Measurements from ENCODE around the gene MINAR1. TPM values are rescaled to one million over a fixed set of nuclear protein-coding genes. Genes with fewer than 3 reads are reported as not detected.

MINAR1 gene
- polyA plus RNA-seq, 1 donor (not counting 4 experiments of a cell fraction or from before 2014, with no cell fraction given), result 0.13 TPM

DNA sequence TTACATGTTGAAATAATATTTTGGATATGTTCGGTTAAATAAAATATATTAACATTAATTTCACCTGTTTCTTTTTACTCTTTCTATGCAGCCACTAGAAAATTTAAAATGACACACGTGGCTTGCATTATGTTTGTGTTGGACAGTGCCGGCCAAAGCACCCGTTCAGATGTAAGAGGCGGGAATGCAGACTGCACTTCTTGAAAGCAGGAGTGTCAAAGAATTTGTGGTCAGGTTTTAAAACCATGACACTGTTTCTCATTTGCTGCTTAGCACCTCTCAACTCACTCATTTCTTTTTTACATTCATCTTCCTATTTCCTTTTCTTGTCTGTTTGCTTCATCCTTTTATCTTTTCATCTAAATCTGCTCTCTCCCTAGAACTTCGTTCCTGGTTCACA is 35.3 kb upstream of the MINAR1 start:
- dilution Hi-C loops (cut with MboI; ENCODE audit: extremely low pct_ligation_motif_present, low sequenced_read_pairs), result no loop called here
- TF ChIP-seq EZH2 (IDR thresholded peaks at IDR 0.05; ENCODE audit: low read length), result no peak
- TF ChIP-seq, protein P1, sequence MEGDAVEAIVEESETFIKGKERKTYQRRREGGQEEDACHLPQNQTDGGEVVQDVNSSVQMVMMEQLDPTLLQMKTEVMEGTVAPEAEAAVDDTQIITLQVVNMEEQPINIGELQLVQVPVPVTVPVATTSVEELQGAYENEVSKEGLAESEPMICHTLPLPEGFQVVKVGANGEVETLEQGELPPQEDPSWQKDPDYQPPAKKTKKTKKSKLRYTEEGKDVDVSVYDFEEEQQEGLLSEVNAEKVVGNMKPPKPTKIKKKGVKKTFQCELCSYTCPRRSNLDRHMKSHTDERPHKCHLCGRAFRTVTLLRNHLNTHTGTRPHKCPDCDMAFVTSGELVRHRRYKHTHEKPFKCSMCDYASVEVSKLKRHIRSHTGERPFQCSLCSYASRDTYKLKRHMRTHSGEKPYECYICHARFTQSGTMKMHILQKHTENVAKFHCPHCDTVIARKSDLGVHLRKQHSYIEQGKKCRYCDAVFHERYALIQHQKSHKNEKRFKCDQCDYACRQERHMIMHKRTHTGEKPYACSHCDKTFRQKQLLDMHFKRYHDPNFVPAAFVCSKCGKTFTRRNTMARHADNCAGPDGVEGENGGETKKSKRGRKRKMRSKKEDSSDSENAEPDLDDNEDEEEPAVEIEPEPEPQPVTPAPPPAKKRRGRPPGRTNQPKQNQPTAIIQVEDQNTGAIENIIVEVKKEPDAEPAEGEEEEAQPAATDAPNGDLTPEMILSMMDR (optimal IDR thresholded peaks at IDR 0.05 in 1 of 3, IDR thresholded peaks at IDR 0.05 in 1 of 3, conservative IDR thresholded peaks at IDR 0.05 in 1 of 3; ENCODE audit: extremely low read depth in 1 of 3, insufficient read depth in 2 of 3, low read length in 3 of 3), result no peak
- H3K9me1 ChIP-seq (ENCODE audit: control insufficient read depth, extremely low read depth, insufficient read depth, low read length), result no peaks in the 10 kb centered on the region
- no peaks in the 10 kb centered on the region for H3K27me3 ChIP-seq (ENCODE audit: control insufficient read depth, extremely low read depth, insufficient read depth, low read length)
- no peak overlapping the region for H3K9ac ChIP-seq (ENCODE audit: control insufficient read depth, extremely low read depth, insufficient read depth, low read length)
- no peak for FAIRE-seq
- no peaks in the 10 kb centered on the region for H3K4me1 ChIP-seq (ENCODE audit: control insufficient read depth, extremely low read depth, insufficient read depth, low read length)
- no peaks in the 10 kb centered on the region for H3K36me3 ChIP-seq (ENCODE audit: control insufficient read depth in 2 of 2, extremely low read depth in 1 of 2, insufficient read depth in 2 of 2, low read length in 2 of 2)
- no peak for DNase-seq (ENCODE audit: low read depth, low spot score)
- no peak overlapping the region for H3K4me3 ChIP-seq (ENCODE audit: control insufficient read depth in 2 of 3, extremely low read depth in 1 of 3, insufficient read depth in 2 of 3, low read depth in 1 of 3, low read length in 3 of 3)
- H3K27ac ChIP-seq (ENCODE audit: control insufficient read depth, insufficient read depth, low read length), result no peak overlapping the region
- no peak overlapping the region for H3K4me2 ChIP-seq (ENCODE audit: control insufficient read depth, extremely low read depth, insufficient read depth, low read depth, low read length)
- H2AFZ ChIP-seq (ENCODE audit: control insufficient read depth, low read length), result no peak overlapping the region
- no peaks in the 10 kb centered on the region for H3K9me3 ChIP-seq (ENCODE audit: control insufficient read depth, low read depth, low read length)
- no peaks in the 10 kb centered on the region for H4K20me1 ChIP-seq (ENCODE audit: control insufficient read depth, extremely low read depth, insufficient read depth, low read length)
- H3K79me2 ChIP-seq (ENCODE audit: control insufficient read depth, insufficient read depth, low read length), result no peaks in the 10 kb centered on the region

DNA sequence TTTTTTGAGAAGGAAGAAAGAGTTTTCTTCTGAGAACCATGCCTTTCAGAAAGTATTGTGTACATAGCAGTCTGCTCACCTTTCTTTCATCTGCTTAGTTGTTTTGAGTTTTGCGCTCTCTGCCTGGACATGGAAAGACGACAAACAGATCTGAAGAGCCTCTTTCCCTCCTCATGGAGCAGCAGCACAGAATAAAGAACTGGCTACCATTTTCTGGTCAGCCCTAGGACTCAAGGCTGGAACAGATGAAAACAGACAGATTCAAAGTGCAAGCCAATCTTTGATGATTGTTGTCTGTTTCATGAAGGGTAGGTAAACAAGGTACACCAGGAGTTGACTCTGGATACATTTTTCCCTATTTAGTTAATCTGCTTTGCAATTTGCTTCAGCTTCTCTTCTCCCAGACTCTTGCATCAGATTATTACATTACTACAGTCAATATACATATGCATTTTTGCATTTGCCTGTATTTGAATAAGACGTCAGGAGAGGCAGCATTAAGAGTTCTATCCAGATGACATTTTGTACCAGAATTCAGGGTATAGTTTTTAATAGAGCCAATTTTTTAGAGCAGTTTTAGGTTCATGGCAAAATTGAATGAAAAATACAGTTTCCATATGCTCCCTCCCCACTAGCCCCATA is 34.7 kb upstream of the MINAR1 start:
- no peaks in the 10 kb centered on the region for H4K20me1 ChIP-seq (ENCODE audit: control insufficient read depth, extremely low read depth, insufficient read depth, low read length)
- no peaks in the 10 kb centered on the region for H3K9me1 ChIP-seq (ENCODE audit: control insufficient read depth, extremely low read depth, insufficient read depth, low read length)
- no peaks in the 10 kb centered on the region for H3K79me2 ChIP-seq (ENCODE audit: control insufficient read depth, insufficient read depth, low read length)
- H2AFZ ChIP-seq (ENCODE audit: control insufficient read depth, low read length), result no peak overlapping the region
- no peak overlapping the region for H3K4me2 ChIP-seq (ENCODE audit: control insufficient read depth, extremely low read depth, insufficient read depth, low read depth, low read length)
- H3K4me1 ChIP-seq (ENCODE audit: control insufficient read depth, extremely low read depth, insufficient read depth, low read length), result no peaks in the 10 kb centered on the region
- no peak for TF ChIP-seq EZH2 (IDR thresholded peaks at IDR 0.05; ENCODE audit: low read length)
- TF ChIP-seq, protein P1 (optimal IDR thresholded peaks at IDR 0.05 in 1 of 3, IDR thresholded peaks at IDR 0.05 in 1 of 3, conservative IDR thresholded peaks at IDR 0.05 in 1 of 3; ENCODE audit: extremely low read depth in 1 of 3, insufficient read depth in 2 of 3, low read length in 3 of 3), result no peak
- no peak overlapping the region for H3K4me3 ChIP-seq (ENCODE audit: control insufficient read depth in 2 of 3, extremely low read depth in 1 of 3, insufficient read depth in 2 of 3, low read depth in 1 of 3, low read length in 3 of 3)
- no peak overlapping the region for H3K9ac ChIP-seq (ENCODE audit: control insufficient read depth, extremely low read depth, insufficient read depth, low read length)
- H3K9me3 ChIP-seq (ENCODE audit: control insufficient read depth, low read depth, low read length), result no peaks in the 10 kb centered on the region
- H3K27ac ChIP-seq (ENCODE audit: control insufficient read depth, insufficient read depth, low read length), result no peak overlapping the region
- no peak for FAIRE-seq
- no peaks in the 10 kb centered on the region for H3K27me3 ChIP-seq (ENCODE audit: control insufficient read depth, extremely low read depth, insufficient read depth, low read length)
- H3K36me3 ChIP-seq (ENCODE audit: control insufficient read depth in 2 of 2, extremely low read depth in 1 of 2, insufficient read depth in 2 of 2, low read length in 2 of 2), result no peaks in the 10 kb centered on the region
- dilution Hi-C loops (cut with MboI; ENCODE audit: extremely low pct_ligation_motif_present, low sequenced_read_pairs), result no loop called here
- no peak for DNase-seq (ENCODE audit: low read depth, low spot score)
